Mucosa of stomach (tissue), 1 donor: Measurements from ENCODE around the gene SLC6A9.
A peak's percentile ranks its signal among the peaks of the same experiment; 100 is the strongest.

Experiments
- H3K27me3 ChIP-seq: one replicate; pipeline ENCODE4 v1.7.0; 2013; ENCODE audit warnings: mild to moderate bottlenecking, low read length; ENCODE audit not compliant: control insufficient read depth, insufficient read depth
- H3K36me3 ChIP-seq: one replicate; pipeline ENCODE4 v1.7.0; 2013; ENCODE audit warnings: low read length; ENCODE audit not compliant: control insufficient read depth, insufficient read depth
- H3K4me1 ChIP-seq: one replicate; pipeline ENCODE4 v1.7.0; 2013; ENCODE audit warnings: mild to moderate bottlenecking, low read length; ENCODE audit not compliant: control insufficient read depth, insufficient read depth
- H3K4me3 ChIP-seq: one replicate; pipeline ENCODE4 v1.7.0; 2013; ENCODE audit warnings: low read length
- H3K9ac ChIP-seq: one replicate; pipeline ENCODE4 v1.7.0; 2013; ENCODE audit warnings: mild to moderate bottlenecking, low read length, moderate library complexity
- H3K9me3 ChIP-seq: one replicate; pipeline ENCODE4 v1.7.0; 2013; ENCODE audit warnings: mild to moderate bottlenecking, low read length, moderate library complexity; ENCODE audit not compliant: control insufficient read depth
- donor health status: Pancreatic carcinoma.

The SLC6A9 gene

DNA sequence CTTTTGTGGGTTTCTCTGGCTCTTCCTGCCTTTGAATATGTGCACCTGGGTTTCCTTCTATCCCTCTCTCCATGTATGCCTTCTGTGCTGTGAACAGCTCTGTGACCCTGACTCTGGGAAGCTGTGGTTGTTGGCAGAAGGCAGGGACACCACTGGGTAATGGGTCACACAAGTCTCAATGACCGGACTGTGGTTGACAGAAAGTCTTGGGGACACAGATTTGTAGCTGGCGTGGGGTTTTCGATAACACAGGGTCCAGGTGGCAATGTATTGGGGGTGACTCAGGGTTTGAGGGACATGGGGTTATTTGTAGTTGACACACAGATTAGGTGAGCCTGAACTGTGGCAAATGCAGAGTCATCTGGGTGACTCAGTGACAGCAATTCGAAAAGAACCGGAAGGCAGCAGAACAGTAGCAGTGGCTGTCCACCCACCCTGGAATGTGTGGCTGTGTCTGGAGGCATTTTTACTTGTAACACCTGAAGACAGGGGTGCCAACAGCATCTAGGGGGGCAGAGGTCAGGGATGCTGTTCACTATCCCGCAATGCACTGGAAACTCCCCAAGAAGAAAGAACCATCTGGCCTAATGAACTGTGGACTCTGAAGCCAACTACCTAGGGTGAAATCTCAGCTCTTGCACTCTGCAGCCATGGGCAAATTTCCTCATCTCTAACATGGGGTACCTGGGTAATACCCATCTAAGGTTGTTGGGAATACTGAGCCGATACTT is 13.0 kb upstream of the SLC6A9 start:
- H3K9me3 ChIP-seq, result no peaks in the 10 kb centered on the region
- no peak overlapping the region for H3K9ac ChIP-seq
- peaks cover 4% of the 10 kb centered on the region for H3K27me3 ChIP-seq
- H3K36me3 ChIP-seq, result no peaks in the 10 kb centered on the region
- no peaks in the 10 kb centered on the region for H3K4me1 ChIP-seq
- no peak overlapping the region for H3K4me3 ChIP-seq

DNA sequence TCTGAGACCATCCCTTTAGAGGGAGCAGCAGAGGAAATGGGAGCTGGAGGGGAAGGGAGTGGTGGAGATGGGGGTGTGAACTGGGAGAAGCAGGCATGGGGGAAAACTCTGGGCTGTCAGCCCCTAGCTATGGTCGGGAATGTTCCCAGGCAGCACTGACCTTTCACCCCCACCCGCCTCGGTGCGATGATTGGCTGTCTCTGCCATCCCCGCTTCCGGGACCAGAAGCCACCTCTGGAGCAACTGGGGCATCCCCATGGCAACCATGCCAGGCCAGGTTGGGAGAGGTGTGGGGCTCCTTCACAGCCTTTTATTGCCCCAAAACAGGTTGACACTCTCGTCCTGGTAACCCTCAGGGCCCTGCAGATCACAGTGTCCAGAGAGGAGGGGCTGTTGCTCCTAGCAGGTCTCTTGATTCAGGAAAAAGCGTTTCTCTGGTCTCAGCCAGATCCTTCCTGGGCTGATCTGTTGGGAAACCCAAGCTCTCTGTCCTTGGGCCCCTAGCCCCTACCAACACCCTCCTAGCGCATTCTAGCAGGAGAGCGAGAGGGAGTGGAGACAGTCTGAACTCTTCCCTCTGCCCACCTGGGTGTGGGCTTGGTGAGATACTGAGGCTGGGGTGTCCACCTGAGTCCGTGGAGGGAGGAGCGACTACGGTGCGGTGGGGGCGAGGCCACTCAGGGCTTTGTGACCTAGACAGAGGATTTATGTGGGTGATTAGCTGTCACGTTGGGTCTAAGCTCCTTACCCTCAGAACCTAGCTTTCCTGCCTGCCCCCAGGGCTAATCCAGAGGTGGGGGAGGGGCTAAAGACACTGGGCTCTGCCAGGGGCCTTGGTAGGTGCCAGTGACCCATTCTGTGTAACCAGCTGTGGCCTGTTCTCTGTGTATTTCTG is 12.2 kb upstream of the SLC6A9 start:
- Histone ChIP-seq H3K36me3 (no peaks in the 10 kb centered on the region), H3K27me3 (peaks cover 4% of the 10 kb centered on the region), H3K4me1 (no peaks in the 10 kb centered on the region), H3K4me3 (no peak overlapping the region), H3K9ac (no peak overlapping the region), H3K9me3 (no peaks in the 10 kb centered on the region)

DNA sequence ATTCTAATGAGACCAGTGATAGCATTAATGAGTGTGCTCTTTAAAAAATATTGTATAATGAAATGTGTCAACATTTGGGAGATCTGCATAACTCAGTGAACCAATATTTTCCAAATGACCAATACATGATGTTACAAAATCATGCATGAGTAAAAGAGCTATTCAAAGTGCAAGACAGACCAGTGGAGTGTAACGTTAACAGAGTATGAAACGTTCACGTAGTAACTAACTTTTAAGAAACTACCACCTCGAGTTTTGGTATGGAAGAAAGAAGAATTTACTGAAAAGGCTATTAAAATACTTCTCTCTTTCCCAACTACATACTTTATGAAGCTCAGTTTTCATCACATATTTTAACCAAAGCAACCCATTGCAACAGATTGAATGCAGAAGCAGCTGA is 9.6 kb upstream of the SLC6A9 start:
- Histone ChIP-seq H3K27me3 (peaks cover 4% of the 10 kb centered on the region), H3K4me3 (no peak overlapping the region), H3K9ac (no peak overlapping the region), H3K36me3 (no peaks in the 10 kb centered on the region), H3K4me1 (peaks cover 8% of the 10 kb centered on the region), H3K9me3 (no peaks in the 10 kb centered on the region)

DNA sequence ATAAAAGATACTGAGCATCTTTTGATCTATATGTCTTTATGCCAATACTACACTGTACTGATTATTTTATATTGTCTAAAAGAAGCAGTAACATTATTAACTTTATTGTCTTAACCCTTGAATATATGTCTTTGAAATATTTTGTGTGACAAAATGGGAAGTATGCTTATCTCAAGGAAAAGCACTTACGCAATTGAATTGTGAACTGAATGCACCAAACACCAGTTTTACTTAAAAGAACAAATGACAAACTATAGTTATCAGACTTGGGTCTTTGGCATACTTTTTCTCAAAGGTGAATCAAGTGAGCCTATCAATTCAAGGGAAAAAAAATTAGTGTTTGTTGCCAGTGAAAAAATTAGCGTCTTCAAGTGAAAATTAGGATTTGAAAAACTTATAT is 9.2 kb upstream of the SLC6A9 start:
- no peaks in the 10 kb centered on the region for H3K36me3 ChIP-seq
- no peaks in the 10 kb centered on the region for H3K9me3 ChIP-seq
- no peak overlapping the region for H3K4me3 ChIP-seq
- peaks cover 4% of the 10 kb centered on the region for H3K27me3 ChIP-seq
- no peak overlapping the region for H3K9ac ChIP-seq
- peaks cover 11% of the 10 kb centered on the region for H3K4me1 ChIP-seq

DNA sequence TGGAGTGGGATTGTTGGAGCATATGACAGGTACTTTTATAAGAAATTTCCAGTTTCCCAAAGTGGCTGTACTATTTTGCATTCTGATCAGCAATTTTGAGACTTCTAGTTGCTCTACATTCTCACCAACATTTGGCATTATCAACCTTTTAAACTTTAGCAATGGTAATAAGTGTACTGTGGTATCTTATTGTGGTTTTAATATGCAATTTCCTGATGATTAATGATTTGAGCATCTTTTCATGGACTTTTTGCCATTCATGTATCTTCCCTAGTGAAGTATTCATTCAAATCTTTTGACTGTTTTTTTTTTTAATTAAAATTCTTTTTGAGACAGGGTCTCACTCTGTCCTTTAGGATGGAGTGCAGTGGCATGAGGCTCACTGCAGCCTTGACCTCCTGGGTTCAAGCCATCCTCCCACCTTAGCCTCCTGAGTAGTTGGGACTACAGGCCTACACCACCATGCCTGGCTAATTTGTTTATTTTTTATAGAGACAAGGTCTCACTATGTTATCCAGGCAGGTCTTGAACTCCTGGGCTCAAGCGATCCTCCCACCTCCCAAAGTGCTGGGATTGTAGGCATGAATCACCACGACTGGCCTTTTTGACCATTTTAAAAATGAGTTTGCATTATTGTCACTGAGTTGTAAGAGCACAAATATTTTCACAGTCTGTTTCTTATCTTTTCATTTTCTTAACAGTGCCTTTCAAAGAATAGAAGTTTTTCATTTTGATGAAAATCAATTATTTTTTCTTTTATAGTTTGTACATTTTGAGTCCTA is 7.8 kb upstream of the SLC6A9 start:
- Histone ChIP-seq H3K4me3 (no peak overlapping the region), H3K9me3 (no peaks in the 10 kb centered on the region), H3K4me1 (peaks cover 21% of the 10 kb centered on the region), H3K9ac (no peak overlapping the region), H3K27me3 (peaks cover 4% of the 10 kb centered on the region), H3K36me3 (no peaks in the 10 kb centered on the region)

DNA sequence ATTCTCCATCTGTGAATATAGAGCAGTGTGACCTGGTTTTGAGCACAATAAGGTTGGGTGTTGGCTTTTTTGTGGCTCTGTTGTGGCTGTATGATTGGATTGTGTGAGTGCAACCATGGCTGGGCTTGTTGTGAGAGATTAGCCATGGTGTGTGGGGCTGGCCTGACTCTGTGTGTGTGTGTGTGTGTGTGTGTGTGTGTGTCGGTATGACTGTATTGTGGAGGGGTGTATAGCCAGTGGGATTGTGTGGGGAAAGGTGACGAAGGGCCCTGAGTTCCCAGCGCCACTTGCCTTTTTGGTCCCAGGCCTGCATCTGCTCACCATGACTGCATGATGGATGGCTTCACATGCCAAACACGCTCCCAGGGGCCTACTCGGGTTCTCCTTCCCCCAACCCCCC is 5.9 kb upstream of the SLC6A9 start:
- Histone ChIP-seq H3K9ac (no peak overlapping the region), H3K4me3 (no peak overlapping the region), H3K27me3 (no peaks in the 10 kb centered on the region), H3K4me1 (peaks cover 28% of the 10 kb centered on the region), H3K9me3 (no peaks in the 10 kb centered on the region), H3K36me3 (no peaks in the 10 kb centered on the region)

DNA sequence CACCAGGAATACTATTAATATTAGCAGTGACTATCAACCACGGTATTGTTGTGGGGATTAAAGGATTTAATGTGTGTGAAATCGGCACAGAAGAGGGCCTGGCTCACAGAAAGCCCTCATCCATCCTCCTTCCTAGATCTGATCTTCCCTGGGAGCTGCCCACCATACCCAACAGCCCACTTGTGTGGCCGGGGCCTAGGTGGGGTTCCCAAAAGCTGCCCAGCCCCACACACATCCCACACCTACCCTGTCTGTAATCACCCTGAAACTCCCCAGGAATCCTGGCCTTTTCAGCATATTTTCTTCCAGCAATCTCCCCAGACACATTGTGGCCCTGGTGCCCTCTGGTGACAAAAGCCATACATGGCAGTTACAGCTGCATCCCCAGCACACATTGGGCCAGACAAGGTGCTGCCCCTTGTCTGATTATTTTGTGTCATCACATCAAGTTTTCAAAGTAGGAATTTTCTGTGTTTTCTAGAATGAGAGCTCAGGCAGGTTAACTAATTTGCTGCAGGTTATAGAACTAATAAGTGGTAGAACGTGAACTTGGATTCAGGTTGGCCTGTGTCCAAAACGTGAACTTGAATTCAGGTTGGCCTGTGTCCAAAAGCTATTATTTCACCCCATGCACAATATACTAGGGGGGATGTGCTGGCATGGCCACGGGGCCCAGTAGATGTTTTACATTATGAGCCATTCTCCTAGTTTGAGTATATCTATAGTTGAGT is 5.3 kb upstream of the SLC6A9 start:
- Histone ChIP-seq H3K4me3 (no peak overlapping the region), H3K27me3 (no peaks in the 10 kb centered on the region), H3K4me1 (peaks cover 34% of the 10 kb centered on the region), H3K9ac (peak overlapping the region; percentile 19), H3K36me3 (no peaks in the 10 kb centered on the region), H3K9me3 (no peaks in the 10 kb centered on the region)

DNA sequence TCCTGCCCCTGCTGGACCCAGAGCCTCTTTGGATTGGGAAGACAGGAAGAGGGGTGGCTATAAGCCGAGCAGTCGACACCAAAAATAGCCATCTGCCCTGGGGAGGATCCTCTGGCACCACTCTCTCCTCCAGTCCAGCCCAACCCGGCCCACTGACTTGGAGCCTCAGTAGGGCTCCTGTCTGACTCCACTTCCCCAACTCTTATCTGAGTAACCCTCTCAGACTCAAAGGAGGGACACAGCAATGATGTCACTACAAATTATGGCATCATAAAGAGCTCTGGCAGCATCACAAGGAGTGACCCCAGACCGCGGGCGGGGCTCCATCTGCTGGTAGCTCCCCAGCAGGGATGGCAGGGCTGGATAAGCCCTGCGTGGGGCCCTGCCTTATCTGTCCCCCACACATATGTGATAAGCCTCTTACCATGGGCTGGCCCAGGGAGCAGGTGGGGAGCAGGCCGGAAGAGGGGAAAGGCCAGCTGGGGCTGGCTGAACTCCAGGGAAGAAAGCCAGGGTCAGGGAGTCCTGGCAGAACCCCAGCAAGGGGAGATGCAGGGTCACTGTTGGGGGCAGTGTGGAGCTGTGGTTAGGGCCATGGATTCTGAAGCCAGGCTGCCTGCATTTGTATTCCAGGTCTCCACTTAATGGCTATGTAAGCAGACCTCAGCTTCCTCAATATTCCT is 4.6 kb upstream of the SLC6A9 start:
- H3K4me1 ChIP-seq, result peaks cover 36% of the 10 kb centered on the region
- peak overlapping the region; percentile 19 for H3K9ac ChIP-seq
- H3K27me3 ChIP-seq, result no peaks in the 10 kb centered on the region
- H3K4me3 ChIP-seq, result no peak overlapping the region
- H3K36me3 ChIP-seq, result no peaks in the 10 kb centered on the region
- no peaks in the 10 kb centered on the region for H3K9me3 ChIP-seq

DNA sequence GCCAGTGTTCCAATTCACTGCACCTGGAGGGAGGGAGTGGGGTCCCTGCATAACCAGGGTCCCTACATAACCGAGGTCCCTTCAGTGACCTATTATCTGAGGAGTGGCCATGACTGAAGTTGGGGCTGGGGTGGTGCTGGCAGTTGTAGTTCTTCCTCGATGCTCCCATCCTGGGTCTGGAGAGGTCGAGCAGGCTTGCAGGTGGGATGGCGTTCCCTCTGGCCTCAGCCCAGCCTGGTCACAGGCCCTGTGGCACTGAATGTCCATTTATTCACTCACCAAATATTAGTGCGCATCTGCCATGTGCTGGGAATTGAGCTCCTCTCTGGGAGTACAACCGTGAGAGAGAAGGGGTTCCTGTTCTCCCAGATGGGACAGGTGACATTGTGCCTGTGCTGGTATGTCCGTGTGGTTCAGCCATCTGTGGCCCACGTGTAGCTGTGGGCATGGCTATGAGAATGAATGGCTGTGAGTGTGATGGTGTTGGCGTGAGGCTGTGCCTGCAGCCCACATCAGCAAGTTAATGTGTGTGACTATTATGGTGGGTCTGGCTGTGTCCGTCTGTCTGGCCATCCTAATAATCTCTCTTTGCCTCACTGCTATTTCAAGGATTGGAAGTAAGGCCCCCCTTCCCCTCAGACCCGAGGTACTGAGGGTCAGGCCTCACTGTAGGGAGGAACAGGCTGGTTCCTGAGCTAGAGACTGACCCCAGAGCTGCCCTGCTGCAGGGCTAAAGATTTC is 3.9 kb upstream of the SLC6A9 start:
- no peaks in the 10 kb centered on the region for H3K9me3 ChIP-seq
- H3K4me3 ChIP-seq, result no peak overlapping the region
- H3K4me1 ChIP-seq, result peaks cover 36% of the 10 kb centered on the region
- no peak overlapping the region for H3K9ac ChIP-seq
- H3K27me3 ChIP-seq, result no peaks in the 10 kb centered on the region
- H3K36me3 ChIP-seq, result no peaks in the 10 kb centered on the region

DNA sequence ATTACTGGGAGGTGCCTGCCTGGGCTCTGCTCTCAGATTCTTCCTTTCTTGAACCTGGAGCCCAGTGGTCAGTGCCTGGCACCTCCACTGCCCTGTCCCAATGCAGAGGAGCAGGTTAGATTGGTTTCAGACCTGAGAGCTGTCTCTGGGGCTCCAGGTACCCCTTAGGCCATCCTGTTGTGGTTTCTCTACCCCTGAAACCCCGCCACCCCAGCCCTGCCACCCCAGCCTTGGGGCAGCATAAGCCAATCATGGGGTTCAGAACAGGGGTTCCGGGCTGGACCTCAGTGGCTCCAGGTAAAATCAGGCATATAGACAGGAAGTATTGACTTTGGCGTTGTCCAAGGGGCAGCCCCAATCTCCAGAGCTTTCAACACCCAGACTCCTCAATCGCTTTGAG is 3.2 kb upstream of the SLC6A9 start:
- Histone ChIP-seq H3K4me1 (peaks cover 40% of the 10 kb centered on the region), H3K36me3 (no peaks in the 10 kb centered on the region), H3K27me3 (no peaks in the 10 kb centered on the region), H3K4me3 (no peak overlapping the region), H3K9me3 (no peaks in the 10 kb centered on the region), H3K9ac (no peak overlapping the region)

DNA sequence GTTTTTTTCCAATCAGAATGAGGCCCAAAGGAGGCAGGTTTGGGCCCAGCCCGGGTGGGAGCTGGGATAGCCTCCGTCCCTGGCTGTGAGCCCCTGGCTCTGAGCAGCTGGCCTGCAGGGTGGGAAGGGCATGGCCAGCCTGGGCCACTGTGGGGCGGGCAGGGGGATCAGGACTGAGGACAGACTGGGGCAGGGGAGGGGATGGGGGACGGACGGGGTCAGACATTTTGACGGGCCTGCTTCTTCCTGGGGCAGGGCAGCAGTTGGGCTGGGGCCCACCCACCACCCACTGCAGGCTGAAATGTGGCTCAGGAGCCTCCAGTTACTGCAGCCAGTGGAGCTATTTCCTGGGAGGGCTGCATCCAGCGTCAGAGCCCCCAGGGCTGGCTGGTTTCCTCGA is 2.5 kb upstream of the SLC6A9 start:
- no peaks in the 10 kb centered on the region for H3K27me3 ChIP-seq

More for the DNA sequence above, 2.5 kb upstream of the SLC6A9 start:
- Histone ChIP-seq H3K4me3 (no peak overlapping the region), H3K9ac (peak overlapping the region; percentile 3), H3K4me1 (peaks cover 47% of the 10 kb centered on the region), H3K36me3 (no peaks in the 10 kb centered on the region), H3K9me3 (no peaks in the 10 kb centered on the region)
